GM10266 (cell line): ENCODE measurements around the gene CCDC39.
A peak's percentile ranks its signal among the peaks of the same experiment; 100 is the strongest.
"Not testable (repeated sequence)": the region's sequence is repeated elsewhere in the genome, so short reads cannot be mapped to it uniquely, and the experiment has no call there.

Source experiments
- DNase-seq: peaks from one replicate; pipeline ENCODE4 v3.0.0; 2012; ENCODE audit errors: extremely low spot score
- CTCF ChIP-seq: IDR thresholded peaks from 2 replicates; pipeline ENCODE4 v1.5.1; 2012; ENCODE audit warnings: mild to moderate bottlenecking, low read depth; ENCODE audit not compliant: control insufficient read depth, insufficient read depth; ENCODE audit errors: missing control alignments

CCDC39 gene

GRCh38 chr3:180611006-180611405, 68.3 kb downstream of the CCDC39 start:
- no peak for TF ChIP-seq CTCF
- no peak for DNase-seq

GRCh38 chr3:180601688-180602666, 77.3 kb downstream of the CCDC39 start, which contains the start of gene TTC14:
Gene TTC14 (plus strand): TSS chr3:180602163. CDS start chr3:180602262, 99 bp downstream.
- DNase-seq: peak; percentile 96
- TF ChIP-seq CTCF: peak; percentile 56

- TF ChIP-seq CTCF: no peak
- DNase-seq: no peak
Measured at GRCh38 chr3:180600473-180600872, 78.8 kb downstream of the CCDC39 start.

GRCh38 chr3:180595559-180595935, 83.7 kb downstream of the CCDC39 start:
- no peak for TF ChIP-seq CTCF
- no peak for DNase-seq

- peak; percentile 42 for DNase-seq
- peak; percentile 61 for TF ChIP-seq CTCF
Measured at GRCh38 chr3:180594631-180595558, 84.4 kb downstream of the CCDC39 start.

- DNase-seq: not testable (repeated sequence)
Measured at GRCh38 chr3:180593631-180594030, 85.7 kb downstream of the CCDC39 start.

GRCh38 chr3:180590396-180590795, 88.9 kb downstream of the CCDC39 start:
- no peak for DNase-seq
- no peak for TF ChIP-seq CTCF
